Measurements from ENCODE around the gene COMMD3.
"Not testable (repeated sequence)": the region's sequence is repeated elsewhere in the genome, so short reads cannot be mapped to it uniquely, and the experiment has no call there.

Gene COMMD3

GRCh38 chr10:22338931-22339330, 22.7 kb downstream of the COMMD3 start:
- ATAC-seq = no peak
- DNase-seq = no peak

DNA sequence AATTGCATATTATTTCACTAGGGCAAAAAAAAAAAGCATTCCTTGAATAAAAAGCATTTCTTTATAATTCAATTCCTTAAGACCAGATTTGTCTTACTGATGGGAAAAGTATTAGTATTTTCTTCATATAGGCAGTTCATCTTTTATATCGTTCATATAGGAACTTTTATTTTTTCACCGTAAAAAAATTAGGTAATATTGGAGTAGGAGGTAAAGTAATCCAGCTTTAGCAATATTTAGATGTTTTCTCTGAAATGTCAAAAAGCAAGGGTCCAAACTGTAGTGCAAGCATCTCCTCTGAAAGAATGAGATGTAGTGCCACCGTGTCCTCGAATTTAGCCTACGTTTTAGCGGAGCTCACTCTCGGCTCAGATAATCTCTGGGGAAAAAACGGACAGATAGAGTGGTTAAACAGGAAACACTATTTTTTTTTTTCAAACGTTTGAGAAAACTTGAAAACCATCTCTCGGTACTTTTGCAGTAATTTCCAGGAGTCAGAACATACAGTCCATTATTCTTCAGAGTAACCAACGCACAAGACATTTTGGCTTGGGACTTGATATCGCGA, 23.7 kb downstream of the COMMD3 start:
- ATAC-seq = no peak
- no peak for DNase-seq

- ATAC-seq = peak; percentile 60
- peak; percentile 69 for DNase-seq
Observed at GRCh38 chr10:22340329-22341189, 24.4 kb downstream of the COMMD3 start.

DNA sequence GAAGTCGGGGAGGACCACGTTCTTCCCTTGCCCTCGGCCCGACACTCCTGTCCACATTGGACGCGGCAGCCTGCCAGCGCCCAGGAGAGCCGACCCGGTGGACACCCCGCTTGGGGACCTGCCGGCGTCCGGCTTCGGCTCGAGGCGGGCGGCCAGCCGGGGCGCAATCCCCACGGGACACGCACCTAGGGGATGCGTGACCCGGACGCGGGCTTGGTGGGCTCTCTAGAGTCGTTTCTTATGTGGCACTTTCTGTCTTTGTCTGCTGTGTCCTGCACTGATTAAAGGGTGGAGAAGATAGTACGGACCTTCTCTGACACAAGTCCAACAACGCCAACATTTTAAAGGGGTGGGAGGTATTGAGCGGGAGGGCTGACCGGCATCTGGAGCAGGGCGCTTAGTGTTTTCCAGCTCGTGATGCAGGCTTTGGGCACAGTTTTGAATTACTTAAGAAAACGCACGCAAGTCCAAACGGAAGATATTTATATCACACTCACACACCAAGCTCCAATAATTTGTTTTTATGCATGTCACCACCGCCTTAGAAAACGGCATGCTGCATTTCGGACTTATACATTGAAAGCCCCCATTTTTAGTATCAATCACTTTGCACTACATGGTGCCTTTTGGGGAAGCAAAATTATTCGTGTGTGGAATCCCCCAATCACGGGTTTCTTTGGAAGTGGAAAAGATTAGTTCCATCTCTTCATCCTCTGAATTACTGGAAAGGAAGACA, 25.2 kb downstream of the COMMD3 start:
- ATAC-seq (no peak), DNase-seq (peak; percentile 9)

DNA sequence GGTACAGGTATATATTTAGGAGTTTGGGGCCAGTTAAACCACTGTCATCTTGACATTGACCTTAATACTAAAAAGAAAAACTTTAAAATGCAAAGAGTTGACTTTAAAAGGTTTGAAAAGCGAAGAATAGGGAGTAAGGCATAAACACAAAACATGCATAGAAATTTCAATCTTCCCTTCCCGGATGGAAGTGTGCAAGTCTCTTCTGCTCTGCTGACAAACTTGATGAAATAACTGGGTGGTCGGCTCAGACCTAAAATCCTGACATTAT, 25.7 kb downstream of the COMMD3 start:
- no peak for ATAC-seq

DNA sequence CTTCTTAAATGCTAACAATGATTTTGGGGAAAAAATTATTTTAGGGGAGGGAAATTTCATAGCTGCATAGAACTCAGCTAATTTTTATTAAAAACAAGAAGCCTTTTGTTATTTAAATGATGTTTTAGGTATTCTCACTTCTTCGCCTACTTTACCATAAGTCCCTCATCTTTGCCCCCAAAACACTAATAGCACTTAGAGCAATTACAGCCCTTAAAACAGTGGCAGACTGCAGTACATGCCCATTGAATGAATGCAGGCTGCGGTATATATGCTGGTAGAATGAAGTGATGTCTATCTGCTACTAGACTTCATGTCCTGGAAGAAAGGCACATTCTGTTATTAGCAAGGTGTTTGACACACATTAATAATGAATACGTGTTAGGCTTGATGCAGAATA, 26.2 kb downstream of the COMMD3 start:
- ATAC-seq (no peak), DNase-seq (no peak)

More for the DNA sequence above, 25.7 kb downstream of the COMMD3 start:
- no peak for DNase-seq

GRCh38 chr10:22343731-22344130, 27.5 kb downstream of the COMMD3 start:
- ATAC-seq (no peak), DNase-seq (no peak)

- no peak for ATAC-seq
- DNase-seq = no peak
Observed at GRCh38 chr10:22344249-22344648, 28.1 kb downstream of the COMMD3 start.

DNA sequence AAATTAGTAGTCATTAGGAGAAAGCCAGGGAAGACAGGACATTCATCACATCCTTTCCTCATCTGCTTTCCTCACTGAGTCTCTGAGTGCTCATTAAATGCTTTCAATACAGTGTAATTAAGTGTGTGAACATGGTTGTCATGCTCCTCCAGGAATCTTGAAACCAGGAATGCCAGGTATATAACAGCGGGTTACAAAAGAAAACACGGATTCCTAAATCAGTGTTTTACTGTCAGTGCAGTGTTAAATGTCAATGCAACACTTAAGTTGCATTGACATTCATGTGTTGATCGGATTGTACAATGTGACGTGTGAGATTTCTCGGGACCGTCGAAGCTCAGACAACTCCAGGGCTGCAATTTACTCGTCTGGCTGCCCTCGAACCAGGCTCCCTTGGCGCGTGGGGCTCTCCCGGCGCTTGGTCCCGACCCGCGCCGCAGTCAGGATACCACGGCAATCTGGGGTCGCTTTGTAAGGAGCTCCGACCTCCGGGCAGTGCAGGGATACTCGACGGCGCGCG, 28.7 kb downstream of the COMMD3 start:
- no peak for ATAC-seq
- no peak for DNase-seq

DNA sequence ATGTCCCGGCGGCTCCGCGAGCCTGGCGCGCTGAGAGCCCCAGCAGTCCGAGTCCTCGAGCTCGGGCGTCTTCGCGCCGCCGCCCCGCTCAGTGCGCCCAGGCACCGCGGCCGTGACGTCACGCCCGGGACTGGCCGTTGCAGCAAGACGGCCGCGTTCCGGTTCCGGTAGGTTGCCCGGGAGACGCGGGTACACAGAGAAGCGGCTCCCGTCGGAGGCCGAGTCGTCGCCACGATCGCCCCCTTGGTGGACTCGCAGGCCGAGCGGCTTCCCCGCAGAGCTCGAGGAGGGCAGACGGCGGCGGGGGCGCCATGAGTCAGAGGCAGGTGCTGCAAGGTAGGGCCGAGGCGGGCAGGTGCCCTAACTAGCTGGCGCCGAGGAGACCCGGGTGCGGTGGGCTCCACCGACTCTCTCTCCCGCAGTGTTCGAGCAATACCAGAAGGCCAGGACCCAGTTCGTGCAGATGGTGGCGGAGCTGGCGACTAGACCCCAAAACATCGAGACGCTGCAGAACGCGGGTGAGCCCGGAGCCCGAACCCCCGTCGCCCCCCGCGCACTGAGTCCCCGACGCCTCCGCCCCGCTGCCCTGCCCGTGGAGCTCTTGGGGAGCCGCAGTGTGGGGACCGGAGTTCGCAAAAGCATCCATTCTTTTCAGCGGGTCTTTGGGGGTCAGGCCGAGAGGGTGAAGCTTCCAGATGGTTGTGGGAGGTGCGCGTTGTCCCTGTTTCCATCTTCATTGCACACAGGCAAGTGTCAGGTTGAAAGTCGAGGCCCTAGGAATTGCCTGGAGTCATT, 29.3 kb downstream of the COMMD3 start, which contains the start of gene SPAG6:
Gene SPAG6 (plus strand): TSS at position 196 of the 795 bp plus-strand sequence. CDS start 116 bp downstream, at position 312.
- DNase-seq (peak; percentile 66), ATAC-seq (peak; percentile 28)

- ATAC-seq (no peak), DNase-seq (no peak)
Observed at GRCh38 chr10:22346096-22346661, 30.0 kb downstream of the COMMD3 start.

DNA sequence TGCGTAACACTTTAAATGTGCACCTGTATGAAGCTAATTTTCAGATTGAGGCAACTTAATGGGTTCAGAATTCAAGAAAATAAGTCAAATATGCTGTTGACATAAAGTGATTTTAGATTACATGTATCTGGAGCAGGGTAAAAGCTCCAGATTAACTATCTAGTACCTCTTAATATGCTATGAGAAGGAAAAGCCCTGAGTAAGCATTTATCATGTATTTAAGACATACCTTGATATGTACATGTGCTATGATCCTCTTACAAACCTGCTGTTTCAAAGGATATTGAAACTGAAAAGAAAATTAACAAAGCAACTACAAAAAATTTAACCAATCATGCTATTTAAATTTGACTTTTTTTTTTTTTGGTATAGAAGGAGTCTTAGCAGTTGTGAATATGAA, 33.6 kb downstream of the COMMD3 start:
- no peak for DNase-seq
- ATAC-seq = no peak

DNA sequence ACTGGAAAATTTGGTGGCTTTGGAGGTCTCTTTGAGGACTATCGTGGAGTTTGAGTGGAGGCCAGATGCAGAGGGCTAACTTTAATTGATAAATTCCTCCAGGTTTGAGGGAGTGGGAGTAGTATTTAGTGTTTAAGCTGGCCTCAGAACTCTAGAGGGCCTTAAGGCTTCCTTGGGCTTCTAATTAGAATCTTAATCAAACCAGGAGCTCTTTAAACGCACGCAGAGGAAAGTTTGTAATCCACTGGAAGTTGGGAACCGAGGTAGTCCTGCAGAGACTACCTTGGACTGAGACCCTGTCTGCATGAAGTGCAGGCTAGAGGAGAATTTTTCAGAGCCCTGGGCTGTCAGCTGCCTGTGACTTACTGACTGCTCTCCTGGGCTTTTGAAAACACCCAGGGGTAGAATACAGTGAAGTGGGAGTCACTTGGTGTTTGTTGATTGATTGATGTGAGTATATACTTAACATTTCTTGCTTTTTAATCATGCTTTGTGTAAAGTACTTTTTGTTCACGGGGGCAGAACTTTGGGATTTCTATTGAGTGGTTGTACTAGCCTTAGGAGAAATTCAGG, 35.0 kb downstream of the COMMD3 start:
- ATAC-seq (no peak), DNase-seq (no peak)

GRCh38 chr10:22356324-22356873, 40.2 kb downstream of the COMMD3 start:
- DNase-seq = no peak
- no peak for ATAC-seq

DNA sequence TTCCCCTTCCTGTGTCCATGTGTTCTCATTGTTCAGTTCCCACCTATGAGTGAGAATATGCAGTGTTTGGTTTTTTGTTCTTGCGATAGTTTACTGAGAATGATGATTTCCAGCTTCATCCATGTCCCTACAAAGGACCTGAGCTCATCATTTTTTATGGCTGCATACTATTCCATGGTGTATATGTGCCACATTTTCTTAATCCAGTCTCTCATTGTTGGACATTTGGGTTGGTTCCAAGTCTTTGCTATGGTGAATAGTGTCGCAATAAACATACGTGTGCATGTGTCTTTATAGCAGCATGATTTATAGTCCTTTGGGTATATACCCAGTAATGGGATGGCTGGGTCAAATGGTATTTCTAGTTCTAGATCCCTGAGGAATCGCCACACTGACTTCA, 41.6 kb downstream of the COMMD3 start:
- DNase-seq, ATAC-seq: not testable (repeated sequence)

DNA sequence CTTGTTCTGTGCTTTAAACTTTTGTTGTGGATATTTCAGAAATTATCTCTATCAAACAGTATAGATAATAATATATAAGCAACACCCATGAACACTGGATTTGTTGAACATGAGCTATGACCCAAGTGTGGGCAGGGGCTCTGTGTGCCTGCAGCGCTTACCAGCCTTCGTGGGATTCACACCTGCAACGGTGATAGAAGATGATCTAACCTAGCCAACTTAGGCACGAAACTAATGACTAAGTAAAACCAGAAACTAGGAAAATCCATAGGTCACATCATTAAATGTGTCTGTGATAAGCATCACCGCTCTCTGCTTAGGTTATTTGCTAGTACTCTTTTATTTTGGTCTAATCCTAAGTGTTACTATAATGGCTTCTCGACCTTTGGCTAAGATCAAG, 47.1 kb downstream of the COMMD3 start:
- ATAC-seq (peak; percentile 83), DNase-seq (peak; percentile 44)

DNA sequence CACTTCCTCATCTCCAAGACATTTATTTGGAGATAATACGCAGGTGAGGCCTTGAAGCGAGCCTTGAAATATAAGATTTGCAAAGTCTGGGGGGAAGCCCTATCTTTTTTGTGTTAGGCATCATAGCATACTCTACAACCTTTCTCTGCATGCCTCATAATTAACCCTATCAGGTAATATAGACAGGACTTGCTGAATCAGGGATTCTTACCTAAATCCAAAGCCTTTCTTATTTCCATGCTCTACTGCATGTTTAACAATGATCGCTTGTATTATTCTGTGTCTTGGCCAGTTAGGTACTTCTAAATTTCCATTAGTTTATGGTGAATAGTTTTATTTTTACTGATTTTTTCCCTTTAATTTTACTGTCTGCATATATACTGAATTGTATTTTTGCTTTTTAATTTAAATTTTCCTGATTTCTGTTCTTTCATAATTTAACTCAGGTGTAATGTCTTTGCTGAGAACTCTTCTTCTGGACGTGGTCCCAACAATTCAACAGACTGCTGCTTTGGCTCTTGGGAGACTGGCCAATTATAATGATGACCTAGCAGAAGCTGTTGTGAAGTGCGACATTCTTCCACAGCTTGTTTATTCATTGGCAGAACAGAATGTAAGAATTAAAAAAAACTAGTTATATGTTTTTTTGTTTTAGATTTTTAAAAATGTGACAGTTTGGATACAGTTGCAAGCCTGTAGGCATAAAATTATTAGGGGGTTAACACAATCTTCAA, 48.4 kb downstream of the COMMD3 start:
- ATAC-seq = no peak
- no peak for DNase-seq

DNA sequence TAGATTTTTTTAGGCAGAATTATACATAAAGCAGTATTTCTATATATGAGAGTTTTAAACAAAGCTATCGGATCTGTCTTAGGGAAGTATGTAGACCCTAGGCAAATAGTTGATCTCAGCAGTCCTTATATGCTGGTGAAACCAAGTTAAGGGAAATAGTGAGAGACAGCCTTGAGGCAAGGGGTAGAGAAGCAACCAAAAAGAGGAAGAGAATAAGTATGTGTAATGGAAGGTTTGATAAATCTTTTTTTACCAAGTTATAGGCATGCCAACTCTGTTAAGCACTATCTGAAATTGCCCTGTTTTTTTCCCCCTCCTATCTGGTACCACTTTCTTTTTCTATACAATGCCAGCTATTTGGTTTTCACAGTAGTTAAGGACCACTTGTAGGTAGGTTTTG, 49.0 kb downstream of the COMMD3 start:
- DNase-seq (no peak), ATAC-seq (peak; percentile 57)

DNA sequence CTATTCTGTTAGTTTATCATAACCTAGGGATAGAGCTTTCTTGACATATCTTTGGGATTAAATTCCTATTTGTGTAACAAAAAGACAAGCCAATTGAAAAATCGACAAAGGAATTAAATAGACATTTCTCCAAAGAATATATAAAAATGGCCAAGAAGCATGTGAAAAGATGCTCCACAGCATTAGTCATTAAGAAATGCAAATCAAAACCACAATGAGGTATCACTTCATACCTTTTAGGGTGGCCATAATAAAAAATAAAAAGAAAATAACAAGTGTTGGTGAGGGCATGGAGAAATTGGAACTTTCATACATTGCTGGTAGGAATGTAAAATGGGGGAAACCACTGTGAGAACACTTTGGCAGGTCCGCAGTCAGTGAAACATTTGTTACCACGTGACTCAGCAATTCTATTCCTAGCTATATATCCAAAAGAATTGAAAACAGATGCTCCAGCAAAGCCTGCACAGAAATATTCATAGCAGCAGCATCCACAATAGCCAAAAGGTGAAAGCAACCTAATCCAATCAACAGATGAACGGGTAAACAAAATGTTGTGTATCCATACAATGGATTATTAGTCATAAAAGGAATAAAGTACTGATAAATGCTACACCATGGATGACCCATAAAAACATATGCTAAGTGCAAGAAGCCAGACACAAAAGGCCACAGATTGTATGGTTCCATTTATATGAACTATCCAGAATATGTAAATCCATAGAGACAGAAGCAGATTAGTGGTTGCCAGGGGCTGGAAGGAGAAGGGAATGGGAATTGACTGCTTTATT, 49.7 kb downstream of the COMMD3 start:
- DNase-seq = no peak
- ATAC-seq = no peak

- ATAC-seq = no peak
- no peak for DNase-seq
Observed at GRCh38 chr10:22366435-22366703, 50.2 kb downstream of the COMMD3 start.
